ENCODE data around the gene POU3F2.

POU3F2 gene

DNA sequence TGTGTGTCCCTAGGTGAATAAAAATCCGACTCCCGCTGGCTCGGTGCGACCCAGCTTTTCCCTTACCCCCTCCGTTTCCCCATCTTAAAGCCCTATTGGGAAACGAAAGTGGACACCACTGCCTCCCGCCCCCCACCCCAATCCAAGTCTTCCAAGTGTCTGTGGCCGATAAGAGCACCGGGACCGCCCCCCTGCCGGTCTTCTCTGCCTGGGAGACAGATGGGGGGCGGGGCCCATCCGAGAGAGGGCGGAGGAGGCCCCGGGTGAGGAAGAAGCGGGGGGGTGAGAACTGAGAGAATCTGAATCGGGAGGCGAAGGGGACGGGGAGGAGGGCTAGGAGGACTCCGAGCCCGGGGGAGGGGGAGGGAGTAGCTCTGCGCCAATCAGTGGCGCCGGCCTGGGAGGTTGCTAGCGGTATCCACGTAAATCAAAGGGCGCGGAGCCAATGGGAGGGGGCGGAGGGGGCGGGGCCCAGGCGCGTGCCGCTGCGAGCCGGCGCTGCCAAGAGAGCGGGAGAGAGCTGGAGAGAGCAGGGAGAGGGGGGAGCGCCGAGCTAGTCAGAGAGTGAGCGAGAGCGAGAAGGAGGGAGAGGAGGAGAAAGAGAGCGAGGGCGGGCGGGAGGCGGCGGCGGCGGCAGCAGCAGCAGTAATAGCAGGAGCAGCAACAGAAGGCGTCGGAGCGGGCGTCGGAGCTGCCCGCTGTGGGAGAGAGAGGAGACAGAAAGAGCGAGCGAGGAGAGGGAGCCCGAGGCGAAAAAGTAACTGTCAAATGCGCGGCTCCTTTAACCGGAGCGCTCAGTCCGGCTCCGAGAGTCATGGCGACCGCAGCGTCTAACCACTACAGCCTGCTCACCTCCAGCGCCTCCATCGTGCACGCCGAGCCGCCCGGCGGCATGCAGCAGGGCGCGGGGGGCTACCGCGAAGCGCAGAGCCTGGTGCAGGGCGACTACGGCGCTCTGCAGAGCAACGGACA is at the start of gene POU3F2:
POU3F2 (plus strand) TSS at position 515 of the 972 bp plus-strand sequence; CDS start at position 815, 300 bp downstream.
- peak; percentile 88 for DNase-seq

DNA sequence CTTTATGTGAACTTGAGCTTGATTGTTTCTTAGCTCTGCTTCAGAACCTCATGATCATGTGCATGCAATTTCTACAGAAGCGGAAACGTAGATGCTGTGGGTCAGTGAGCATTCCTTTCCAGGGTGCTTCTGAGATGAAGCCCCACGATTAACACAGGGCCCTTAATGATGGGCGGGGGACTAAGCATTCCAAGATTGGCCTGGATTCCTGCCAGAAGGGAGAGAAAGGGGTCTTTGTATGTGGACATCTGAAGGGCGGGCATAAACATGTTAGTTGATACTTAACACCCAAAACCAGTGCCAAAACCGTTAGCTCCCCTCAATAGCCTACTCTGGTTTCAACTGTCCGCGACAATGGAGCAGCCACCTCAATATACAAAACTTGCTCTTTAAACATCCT is 46.9 kb upstream of the POU3F2 start:
- DNase-seq: no peak

DNA sequence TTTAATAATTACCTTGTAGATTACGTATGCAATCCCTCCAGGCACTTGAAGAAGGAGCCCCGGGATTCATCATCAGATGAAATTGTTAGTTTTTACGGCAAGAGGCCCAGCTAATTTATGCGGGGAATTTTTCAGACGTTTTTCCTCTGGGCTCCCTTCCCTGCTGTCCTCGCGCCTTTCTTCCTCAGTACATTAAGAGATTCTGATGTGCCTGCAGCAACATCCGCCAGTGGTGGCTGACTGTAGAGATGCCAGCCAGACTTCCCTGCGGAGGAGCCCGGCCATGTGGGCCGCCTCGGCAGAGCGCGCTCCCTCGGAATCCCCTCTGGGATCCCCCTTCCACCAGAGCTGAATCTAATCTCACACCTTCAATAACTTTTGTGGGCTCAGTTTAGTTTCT is 46.4 kb upstream of the POU3F2 start:
- DNase-seq: no peak

DNA sequence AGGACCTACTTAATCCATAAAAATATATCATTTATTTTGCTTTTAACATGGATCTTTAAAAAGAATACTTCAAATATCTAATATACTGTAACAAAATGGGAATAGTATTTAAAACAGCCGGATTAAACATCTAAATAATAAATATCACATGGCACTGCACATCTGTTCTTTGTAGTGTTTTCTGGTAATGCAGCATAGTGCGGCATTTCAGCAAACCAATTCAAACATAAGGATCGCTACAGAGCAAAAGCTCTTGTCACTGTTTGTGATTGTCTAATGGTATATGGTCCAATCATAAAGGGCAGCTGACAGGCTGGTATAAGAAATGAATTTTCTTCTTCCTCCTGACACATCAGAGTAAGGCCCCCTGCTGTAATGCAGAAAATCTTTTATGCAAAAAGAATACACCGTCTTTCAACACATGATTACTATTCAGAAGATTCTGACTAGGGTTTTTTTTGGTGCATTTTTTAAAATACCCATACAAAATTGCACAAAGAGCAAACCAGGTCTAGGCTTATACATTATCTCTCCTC is 40.0 kb upstream of the POU3F2 start:
- DNase-seq: no peak

DNA sequence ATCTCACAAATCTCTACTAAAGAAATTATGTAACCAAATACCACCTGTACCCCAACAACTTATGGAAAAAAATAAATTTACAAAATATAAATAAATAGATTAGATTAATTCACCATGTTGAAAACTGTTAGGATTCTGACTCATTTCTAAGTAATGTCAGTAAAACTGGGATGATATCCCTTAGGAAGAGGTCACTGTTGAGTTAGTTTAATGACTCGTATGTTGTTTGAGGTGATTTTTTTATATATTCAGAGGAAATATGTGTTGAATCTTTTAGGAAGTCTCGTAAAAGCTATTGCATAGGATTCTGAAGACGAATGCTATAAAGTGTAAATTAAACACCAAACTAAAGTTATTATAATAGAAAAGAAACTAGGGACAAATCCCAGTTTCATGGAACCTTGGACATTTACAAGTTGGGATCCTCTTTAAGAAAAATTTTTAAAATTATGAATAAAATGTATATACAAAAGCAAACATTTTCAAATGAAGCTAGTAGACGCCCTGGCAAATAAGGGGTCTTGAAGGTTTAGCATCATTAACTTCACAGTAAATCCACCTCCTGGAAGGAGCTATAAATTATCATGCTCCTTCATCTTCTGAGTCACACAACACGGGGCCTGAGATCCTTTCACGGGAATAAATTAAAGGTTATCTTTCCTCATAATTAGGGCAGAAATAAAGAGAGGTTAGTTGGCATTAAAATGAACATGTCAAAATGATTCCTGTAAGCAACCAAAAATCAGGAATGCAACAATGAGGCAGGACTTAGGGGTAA is 37.0 kb upstream of the POU3F2 start:
- DNase-seq: no peak

DNA sequence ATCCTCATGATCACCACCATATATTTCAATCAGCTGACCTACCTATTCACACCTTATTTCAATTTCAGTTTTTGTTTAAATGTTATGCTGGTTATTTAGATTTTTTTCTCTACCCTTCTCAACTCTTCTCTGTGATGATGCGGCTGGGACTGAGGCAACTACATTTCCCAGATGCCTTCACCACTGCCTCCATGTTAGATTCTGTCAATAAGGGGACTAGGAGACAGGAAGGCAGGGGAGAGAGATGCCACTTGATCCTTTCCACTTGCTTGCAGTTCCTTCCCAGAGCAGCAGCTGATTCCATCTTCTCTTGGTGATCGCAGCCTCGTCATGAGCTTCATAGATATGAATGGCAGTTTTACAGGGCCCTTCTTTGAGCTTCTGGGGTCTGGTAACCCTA is 33.5 kb upstream of the POU3F2 start:
- DNase-seq: no peak

DNA sequence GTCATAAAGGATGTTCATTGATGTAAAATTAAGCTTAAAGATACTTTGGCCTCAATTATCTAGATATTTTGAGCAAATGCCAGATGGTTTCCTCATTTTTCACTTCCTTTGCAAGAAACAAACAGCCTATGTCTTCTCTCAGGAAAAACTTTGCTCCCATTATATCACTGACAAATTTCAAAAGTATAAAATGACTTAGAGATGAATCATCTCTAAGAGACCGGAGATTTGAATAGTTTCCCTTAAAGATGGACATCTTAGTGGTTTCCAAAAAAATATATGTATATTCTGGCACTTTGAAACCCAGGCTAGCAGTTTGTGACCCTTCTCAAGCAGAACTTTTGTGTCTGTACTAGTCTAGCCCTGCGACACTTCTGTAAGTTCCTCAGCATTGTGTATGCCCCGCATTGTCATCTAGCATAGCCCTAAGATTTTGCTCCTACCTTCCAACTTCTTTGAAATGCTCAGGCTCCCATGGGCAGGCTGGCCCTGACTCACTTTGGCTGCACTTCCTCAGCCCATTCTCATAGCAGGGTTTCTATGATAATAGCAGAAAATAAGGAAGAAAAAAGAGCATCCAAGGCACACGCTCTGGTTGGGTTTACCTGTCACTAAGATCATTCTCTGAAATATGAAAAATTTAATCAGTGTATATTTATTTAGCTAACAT is 25.7 kb upstream of the POU3F2 start:
- DNase-seq: no peak

DNA sequence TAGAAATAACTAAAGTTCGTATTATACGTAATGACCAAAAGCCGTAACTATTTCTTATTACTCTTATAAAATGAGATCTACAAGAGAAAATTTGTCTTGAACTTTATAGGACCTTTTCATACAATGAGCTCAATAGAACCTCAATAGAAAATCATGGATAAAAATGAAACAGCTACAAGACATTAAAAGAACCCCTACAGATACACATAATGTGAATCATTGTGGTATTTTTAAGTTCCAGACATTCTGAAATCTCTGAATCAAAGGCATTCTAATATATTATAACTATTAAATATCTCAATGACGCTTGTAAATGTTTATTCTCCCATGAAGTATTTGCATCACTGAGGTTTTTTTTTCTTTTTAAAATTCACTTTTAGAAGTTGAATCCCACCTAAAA is 22.2 kb upstream of the POU3F2 start:
- no peak for DNase-seq

DNA sequence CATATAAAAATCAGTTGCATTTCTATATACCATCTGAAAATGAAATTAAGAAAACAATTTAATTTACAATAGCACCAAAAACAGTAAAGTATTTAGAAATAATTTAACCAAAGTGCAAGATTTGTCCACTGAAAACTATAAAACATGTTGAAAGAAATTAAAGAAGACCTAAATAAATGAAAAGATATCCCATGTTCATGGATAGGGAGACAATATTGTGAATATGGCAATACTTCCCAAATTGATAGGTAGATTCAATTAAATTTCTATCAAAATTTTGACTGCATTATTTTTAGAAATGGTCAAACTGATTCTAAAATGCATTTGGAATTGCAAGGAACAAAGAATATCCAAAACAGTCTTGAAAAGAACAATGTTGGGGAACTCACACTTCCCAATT is 17.6 kb upstream of the POU3F2 start:
- no peak for DNase-seq

DNA sequence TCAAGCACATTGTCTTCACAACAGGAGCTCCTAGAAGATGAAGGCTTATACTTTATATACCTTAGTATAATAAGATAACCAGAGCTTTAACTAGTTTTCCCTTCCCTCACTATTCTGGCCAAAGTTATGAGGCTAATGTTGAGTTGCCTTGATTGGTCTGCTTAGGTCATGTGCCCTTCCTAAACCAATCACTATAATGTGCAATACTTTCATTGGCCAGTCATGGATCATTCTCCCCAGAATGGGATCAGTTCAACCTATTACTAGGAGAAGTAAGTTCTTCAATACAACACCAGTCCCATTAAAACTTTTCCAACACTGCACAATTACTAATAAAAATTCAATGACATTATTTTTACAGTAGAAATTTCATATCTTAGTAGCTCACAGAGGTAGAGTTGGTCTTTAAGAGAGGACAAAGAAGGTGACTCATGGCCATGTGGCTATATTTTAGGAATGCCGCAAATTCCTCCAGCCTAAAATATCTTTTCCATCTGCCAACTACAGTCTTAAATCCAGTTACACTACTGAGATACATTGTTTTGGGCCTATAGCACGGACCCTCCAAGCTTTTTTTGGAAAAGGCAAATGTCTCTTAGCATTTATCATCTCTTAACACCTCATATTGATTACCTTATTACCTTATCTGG is 12.5 kb upstream of the POU3F2 start:
- DNase-seq: no peak

DNA sequence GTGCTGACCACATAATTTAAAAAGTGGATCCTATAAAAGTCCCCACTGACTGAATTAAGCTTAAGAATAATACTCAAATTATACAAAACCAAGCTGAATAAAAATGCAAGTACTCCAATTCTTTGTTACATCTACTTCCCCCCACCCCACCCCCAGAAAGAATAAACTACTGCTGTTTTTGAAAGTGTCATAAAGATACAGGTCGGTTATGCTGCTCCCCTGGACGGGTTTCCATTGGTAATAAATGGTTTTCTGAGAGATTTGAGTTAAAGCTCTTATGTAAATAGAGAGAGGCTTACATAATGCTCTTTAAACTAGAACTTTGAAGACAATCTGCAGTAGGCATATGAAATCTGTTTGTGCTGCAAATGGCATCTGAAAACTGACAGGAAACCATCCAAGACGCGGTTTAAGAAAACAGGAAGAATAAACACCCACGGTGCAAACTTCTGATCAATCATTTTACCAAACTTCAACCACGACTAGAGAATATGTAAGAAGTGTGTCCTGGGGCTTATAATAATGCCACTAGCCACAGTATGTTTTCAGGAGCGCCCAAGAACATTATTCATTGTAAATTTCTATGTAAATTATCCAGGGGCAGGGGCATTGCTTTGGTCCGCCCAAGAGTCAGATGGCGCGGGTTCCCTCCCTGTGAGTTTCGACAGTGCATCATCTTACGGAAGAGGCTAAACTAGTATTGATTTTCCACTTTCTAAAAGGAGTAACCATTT is 10.8 kb upstream of the POU3F2 start:
- DNase-seq: no peak

DNA sequence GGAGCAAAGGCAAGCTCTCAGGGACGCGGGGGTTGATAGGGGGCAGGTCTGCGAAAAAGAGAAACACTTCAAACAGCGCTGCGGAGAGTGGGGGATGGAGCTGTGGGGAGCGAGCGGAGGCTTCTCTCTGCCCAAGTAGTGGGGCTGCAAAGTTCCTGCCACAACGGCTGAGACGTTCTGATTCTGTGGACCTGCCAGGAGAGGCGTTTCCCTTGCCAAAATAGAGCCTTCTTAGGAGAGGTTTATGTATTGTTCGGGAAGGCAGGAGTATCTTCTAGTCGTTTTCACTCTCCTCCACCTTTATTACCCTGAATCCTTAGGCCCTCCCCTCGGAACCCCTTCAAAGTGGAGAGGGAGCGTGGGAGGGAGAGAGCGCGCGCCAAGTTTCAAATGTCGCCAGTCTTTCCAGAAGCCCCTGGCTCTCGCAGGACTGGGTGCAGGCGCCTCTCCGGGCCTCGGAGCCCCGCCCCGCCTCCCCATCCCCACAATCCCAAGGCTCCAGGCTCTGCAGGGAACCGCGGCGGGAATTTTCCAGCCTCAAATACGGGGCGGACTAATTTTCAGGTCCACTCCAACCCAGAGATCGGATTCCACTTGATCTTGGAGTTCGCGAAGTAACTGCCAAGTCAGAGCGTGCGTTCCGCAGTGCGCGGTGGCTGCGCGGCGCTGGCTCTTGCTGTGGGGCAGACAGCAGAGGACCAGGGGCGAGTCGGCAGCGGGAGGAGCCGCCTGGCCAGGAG is 10.0 kb upstream of the POU3F2 start:
- DNase-seq: no peak

DNA sequence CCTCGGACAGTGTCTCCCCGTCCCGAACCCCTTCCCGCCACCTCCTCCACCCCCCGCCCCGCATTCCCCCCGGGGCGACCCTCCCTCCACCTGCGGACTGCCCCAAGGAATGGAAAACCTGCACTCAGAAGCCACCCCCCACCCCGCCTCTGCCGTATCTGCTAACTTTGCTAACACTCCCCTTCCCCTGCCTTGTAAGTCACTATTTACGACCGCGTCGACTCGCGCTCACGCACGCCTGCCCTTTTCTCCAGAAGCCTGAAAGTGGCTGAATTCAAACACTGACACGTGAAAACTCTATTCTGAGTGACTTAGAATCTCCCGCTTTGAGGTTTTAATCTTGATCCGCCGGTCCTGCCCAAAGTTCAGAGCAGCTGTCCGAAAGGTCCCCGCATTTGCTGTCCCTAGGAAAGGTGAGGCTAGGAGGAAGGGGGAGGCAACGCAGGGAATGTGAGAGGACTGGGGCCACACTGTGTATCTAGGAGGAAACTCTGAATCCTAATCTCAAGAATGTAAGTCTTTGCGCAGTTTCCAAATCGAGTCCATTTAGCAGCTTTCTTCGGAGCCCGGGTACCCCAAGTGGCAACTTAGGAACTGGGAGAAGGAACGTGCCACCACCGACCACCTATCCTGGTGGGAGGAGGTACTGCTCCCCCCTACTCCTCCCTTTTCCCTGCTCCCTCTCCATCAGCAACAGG is 9.3 kb upstream of the POU3F2 start:
- no peak for DNase-seq

DNA sequence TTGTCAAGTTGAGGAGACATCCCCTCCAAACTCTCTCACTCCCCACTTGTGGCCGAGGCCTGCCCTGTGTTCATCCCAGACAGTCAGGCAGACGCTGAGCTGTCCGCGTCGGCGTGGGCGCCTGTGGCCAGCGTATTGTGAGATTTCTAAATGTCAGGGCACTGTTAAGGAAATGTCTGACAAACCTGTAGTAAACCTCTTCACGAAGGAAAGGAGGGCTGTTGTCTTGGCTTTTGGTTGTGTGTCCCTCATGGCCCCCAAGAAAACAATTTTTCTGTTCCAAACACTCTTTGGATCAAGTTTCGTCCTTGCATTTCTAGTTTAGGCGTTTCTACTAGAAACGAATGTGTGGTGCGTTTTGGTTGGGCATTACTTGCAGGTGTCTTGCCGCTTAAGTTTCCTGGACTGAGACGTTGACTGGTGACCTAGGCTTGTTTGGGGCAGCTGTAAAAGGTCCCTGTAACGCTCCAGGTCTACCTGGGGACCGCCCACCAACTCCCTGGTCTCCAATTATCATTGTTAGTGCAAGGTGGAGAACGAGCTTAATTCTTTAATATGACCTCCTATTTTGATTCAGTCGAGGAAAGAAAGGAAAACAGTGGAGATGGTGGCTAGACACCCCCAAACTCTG is 8.7 kb upstream of the POU3F2 start:
- no peak for DNase-seq

DNA sequence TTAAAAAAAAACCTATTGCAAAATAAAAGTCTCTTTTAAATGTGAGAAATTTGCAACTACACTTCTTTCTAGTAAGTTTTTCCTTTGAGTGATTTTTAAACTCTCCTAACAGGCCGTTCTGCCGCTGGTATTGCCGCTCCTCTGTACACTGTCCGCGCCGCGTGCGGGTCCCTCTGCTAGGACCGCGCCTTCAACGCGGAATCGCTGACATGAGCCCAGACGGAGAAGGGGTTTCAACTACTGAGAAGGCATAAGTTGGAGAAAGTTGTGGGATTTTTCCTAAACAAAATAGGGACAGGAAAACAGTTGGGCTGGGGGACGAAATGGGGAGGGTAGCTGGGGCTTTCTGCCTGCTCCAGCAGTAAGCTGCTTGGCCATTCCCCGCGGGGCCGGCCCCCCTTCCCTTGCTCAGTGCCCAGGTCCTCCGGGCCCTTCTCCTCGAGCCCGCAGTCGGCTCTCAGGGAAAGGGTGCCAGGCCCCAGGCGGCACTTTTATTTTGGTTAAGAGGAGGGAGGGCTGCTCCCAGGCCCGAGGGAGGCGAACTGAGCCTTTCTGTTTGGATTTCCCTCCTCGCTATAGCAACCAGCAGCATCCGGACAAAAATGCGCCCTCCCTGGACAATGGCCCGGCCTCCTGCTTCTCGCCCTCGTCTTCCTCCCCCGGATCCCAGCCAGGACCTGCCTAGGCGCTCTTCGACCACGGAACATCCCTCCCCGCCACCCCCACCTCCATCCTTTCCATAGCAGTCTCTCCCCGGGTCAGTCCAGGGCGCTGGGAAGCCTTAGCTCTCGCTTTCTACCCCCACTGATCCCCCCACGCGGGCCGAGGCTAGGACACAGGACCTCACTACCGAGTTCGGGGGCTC is 6.8 kb upstream of the POU3F2 start:
- DNase-seq: no peak

DNA sequence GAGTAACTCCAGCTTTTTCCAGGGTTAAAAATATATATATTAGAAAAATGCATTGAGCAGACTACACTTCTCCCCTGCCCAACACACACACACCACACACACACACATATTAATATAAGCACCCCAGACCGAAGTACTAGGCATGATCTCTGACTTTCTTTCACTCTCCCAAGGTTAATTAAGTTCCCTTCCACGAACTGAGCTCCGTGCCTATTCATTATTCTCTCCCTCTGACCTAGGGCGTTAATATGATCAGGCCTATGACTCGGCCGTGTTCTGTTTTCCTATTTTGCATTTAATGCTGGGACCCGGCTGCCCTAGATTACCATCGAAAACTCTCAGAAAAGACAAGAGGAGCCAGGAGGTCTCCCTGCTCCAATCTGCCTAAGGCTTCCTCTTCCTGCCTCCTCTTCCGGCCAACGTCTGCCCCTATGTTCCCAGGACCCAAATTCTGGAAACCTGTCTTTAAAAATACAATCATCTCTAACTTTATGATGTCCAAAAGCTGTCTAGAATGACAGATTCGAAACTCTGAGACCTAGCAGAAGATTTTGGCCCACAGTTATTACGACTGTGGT is 6.1 kb upstream of the POU3F2 start:
- no peak for DNase-seq

DNA sequence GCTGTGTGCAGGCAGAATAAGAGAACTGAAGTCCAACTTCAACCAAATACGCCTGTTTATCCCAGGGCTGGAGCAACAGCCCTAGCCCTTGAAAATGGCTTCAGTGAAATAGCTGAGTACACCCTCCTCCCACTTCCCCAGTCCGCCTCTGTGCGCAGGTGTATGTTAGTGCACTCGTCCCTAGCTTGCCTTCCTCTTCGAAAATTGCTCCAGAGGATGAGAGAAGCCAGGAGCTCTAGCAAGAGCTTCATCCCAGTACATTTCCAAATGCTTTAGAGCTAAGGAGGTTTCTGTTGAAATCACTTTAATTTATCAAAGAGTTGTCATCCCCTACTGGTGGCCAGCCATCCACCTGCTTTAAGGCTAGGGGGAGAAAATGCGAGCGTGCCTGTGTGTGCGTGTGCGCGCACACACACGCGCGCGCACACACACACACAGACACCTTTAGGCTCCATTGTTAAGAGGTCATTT is 5.4 kb upstream of the POU3F2 start:
- no peak for DNase-seq

DNA sequence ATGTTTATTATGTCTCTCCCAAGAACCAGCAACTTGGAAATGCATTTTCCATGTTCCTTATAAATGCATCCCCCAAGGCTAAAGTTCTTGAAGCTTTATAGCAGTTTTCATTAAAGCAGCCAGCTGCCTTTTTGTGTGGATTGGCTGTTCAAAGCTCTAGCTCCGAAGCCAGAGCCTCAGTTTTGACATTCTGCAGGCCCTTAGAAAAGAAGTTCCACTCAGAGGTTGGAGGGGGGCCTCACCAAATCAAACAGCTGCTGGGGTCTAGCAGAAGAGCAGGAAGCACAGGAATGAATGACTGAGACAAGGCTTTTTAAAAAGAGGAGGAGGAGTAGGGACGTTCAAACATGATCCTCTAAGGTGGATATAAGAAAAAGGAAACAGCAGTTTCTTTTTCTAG is 4.2 kb upstream of the POU3F2 start:
- no peak for DNase-seq

Measured in EL (cell line).